ENCODE measurements around the gene SRR.

The SRR gene

GRCh38 chr17:2274414-2274813, 29.3 kb upstream of the SRR start:
- WGBS (ENCODE audit: insufficient coverage) = 80% methylated on average over 1 of the region's 2 CpGs
- no peak for DNase-seq
- H3K4me1 ChIP-seq (ENCODE audit: control extremely low read depth in 1 of 4, control insufficient read depth in 4 of 4, insufficient read depth in 4 of 4, low read length in 3 of 4) = no peaks in the 10 kb centered on the region
- no peaks in the 10 kb centered on the region for H3K27me3 ChIP-seq (replicated peaks in 2 of 5; ENCODE audit: control insufficient read depth in 4 of 5, insufficient read depth in 5 of 5, low read length in 4 of 5)
- POLR2A ChIA-PET = no interaction called here
- no peaks in the 10 kb centered on the region for H3K9me3 ChIP-seq (ENCODE audit: control extremely low read depth in 1 of 5, control insufficient read depth in 4 of 5, insufficient read depth in 2 of 5, low read depth in 1 of 5, low read length in 4 of 5)
- peaks cover 7 to 47% (median 23%) of the 10 kb centered on the region in 4 experiments for H3K36me3 ChIP-seq (ENCODE audit: control insufficient read depth in 4 of 4, insufficient read depth in 4 of 4, low read length in 3 of 4)
- no peak overlapping the region for H3K4me3 ChIP-seq (ENCODE audit: control insufficient read depth in 1 of 7, extremely low read depth in 1 of 7, insufficient read depth in 4 of 7, low read depth in 2 of 7, low read length in 6 of 7)
- CTCF ChIA-PET = no interaction called here
- no peak overlapping the region for H3K27ac ChIP-seq (ENCODE audit: insufficient read depth in 1 of 2, low read depth in 1 of 2, low read length in 2 of 2, poor library complexity in 1 of 2, severe bottlenecking in 2 of 2)

DNA sequence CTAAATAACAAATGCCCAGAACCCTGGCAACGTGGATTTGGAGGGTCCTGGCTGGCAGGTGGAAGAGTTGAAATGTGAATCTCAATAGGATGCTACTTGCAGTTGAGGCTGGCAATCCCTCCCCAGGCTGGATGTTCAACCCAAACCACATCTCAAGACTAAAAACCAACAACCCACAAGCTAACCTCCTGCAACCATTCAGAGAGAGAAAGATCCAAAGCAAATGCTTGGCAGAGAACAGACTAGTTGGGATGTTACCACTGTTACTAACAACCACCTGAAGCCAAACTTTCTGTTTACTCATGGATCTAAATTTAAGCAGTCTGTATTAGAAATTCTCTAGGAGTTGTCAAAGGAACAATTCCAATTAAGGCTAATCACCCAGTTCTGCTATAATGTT, 28.0 kb upstream of the SRR start:
- Histone ChIP-seq H3K4me3 (ENCODE audit: control insufficient read depth in 1 of 7, extremely low read depth in 1 of 7, insufficient read depth in 4 of 7, low read depth in 2 of 7, low read length in 6 of 7) (no peak overlapping the region), H3K27me3 (replicated peaks in 2 of 5; ENCODE audit: control insufficient read depth in 4 of 5, insufficient read depth in 5 of 5, low read length in 4 of 5) (no peaks in the 10 kb centered on the region), H3K9me3 (ENCODE audit: control extremely low read depth in 1 of 5, control insufficient read depth in 4 of 5, insufficient read depth in 2 of 5, low read depth in 1 of 5, low read length in 4 of 5) (no peaks in the 10 kb centered on the region), H3K36me3 (ENCODE audit: control insufficient read depth in 4 of 4, insufficient read depth in 4 of 4, low read length in 3 of 4) (peaks cover 7 to 55% (median 26%) of the 10 kb centered on the region in 4 experiments), H3K27ac (ENCODE audit: insufficient read depth in 1 of 2, low read depth in 1 of 2, low read length in 2 of 2, poor library complexity in 1 of 2, severe bottlenecking in 2 of 2) (no peak overlapping the region), H3K4me1 (ENCODE audit: control extremely low read depth in 1 of 4, control insufficient read depth in 4 of 4, insufficient read depth in 4 of 4, low read length in 3 of 4) (no peaks in the 10 kb centered on the region)
- ChIA-PET POLR2A (no interaction called here), CTCF (interaction anchor here (1.0 kb wide), 1 partner anchor 18 kb away, joined by 3 read pairs; no protein-coding TSS in a partner anchor)
- WGBS (ENCODE audit: insufficient coverage) = no CpG with 5 or more reads among the region's 1 CpG
- DNase-seq = no peak

DNA sequence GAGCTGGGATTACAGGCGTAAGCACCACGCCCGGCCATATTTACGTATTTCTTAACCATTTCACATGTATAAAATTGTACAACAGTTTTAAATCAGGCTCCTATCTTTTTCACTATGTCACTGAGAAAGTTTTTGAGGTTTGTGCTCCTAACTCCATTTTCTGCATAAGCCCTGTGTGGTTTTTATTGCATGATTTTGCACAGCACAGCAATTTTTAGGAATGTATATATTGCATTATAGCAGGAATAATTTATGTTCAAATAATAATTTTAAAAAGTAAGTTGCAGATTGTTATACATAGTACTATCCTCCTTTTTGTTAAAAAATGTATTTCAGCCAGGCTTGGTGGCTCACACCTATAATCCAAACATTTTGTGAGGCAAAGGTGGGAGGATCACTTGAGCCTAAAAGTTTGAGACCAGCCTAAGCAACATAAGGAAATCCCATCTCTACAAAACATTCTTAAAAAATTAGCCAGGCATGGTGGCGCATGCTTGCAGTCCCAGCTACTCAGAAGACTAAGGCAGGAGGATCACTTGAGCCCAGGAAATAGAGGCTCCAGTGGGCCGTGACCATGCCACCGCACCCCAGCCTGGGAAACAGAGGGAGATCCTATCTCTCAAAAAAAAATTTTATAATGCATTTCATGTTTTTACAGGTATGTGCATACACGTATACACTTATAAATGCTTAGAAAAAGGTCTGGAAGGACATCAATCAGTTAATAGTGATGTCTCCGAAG, 26.1 kb upstream of the SRR start:
- 100% methylated on average over 1 of the region's 9 CpGs for WGBS (ENCODE audit: insufficient coverage)
- ChIA-PET POLR2A (no interaction called here), CTCF (no interaction called here)
- Histone ChIP-seq H3K36me3 (ENCODE audit: control insufficient read depth in 4 of 4, insufficient read depth in 4 of 4, low read length in 3 of 4) (peaks cover 13 to 66% (median 32%) of the 10 kb centered on the region in 4 experiments), H3K9me3 (ENCODE audit: control extremely low read depth in 1 of 5, control insufficient read depth in 4 of 5, insufficient read depth in 2 of 5, low read depth in 1 of 5, low read length in 4 of 5) (no peaks in the 10 kb centered on the region), H3K27ac (ENCODE audit: insufficient read depth in 1 of 2, low read depth in 1 of 2, low read length in 2 of 2, poor library complexity in 1 of 2, severe bottlenecking in 2 of 2) (no peak overlapping the region), H3K4me3 (ENCODE audit: control insufficient read depth in 1 of 7, extremely low read depth in 1 of 7, insufficient read depth in 4 of 7, low read depth in 2 of 7, low read length in 6 of 7) (no peak overlapping the region), H3K27me3 (replicated peaks in 2 of 5; ENCODE audit: control insufficient read depth in 4 of 5, insufficient read depth in 5 of 5, low read length in 4 of 5) (no peaks in the 10 kb centered on the region), H3K4me1 (ENCODE audit: control extremely low read depth in 1 of 4, control insufficient read depth in 4 of 4, insufficient read depth in 4 of 4, low read length in 3 of 4) (no peaks in the 10 kb centered on the region)
- DNase-seq = no peak

DNA sequence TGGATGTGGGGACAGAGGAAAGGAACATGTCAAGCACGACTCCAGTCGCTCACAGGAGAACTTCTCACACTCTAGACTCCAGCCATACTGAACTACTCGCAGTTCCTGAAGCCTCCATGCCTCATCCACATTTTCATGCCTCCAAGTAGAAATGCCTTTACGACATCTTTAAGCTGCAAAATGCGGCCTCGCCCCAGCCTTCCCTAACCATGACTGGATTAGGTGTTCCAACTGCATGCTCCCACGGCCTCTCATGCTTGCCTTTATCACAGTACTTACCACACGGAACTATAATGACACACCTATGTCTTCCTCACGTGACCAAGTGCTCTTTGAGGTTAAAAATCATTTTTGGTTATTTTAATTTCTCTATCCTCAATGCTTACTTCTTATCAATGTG, 24.0 kb upstream of the SRR start:
- no peaks in the 10 kb centered on the region for H3K27me3 ChIP-seq (replicated peaks in 2 of 5; ENCODE audit: control insufficient read depth in 4 of 5, insufficient read depth in 5 of 5, low read length in 4 of 5)
- ChIA-PET POLR2A (interaction anchor here (0.6 kb wide), 1 partner anchor 50 kb away, joined by 8 read pairs; no protein-coding TSS in a partner anchor), CTCF (interaction anchor here (0.7 to 2.5 kb wide), 3 partner anchors 15 to 323 kb away, joined by 5 to 11 read pairs (median 6); no protein-coding TSS in a partner anchor)

GRCh38 chr17:2282297-2282873, 21.4 kb upstream of the SRR start:
- H3K9me3 ChIP-seq (ENCODE audit: control extremely low read depth in 1 of 5, control insufficient read depth in 4 of 5, insufficient read depth in 2 of 5, low read depth in 1 of 5, low read length in 4 of 5) = no peaks in the 10 kb centered on the region
- H3K36me3 ChIP-seq (ENCODE audit: control insufficient read depth in 4 of 4, insufficient read depth in 4 of 4, low read length in 3 of 4) = peaks cover 21 to 65% (median 40%) of the 10 kb centered on the region in 4 experiments
- POLR2A ChIA-PET = no interaction called here
- H3K4me1 ChIP-seq (ENCODE audit: control extremely low read depth in 1 of 4, control insufficient read depth in 4 of 4, insufficient read depth in 4 of 4, low read length in 3 of 4) = peaks cover 0 to 2% (median 0%) of the 10 kb centered on the region in 4 experiments
- no peak overlapping the region for H3K27ac ChIP-seq (ENCODE audit: insufficient read depth in 1 of 2, low read depth in 1 of 2, low read length in 2 of 2, poor library complexity in 1 of 2, severe bottlenecking in 2 of 2)
- no peak overlapping the region for H3K4me3 ChIP-seq (ENCODE audit: control insufficient read depth in 1 of 7, extremely low read depth in 1 of 7, insufficient read depth in 4 of 7, low read depth in 2 of 7, low read length in 6 of 7)
- 75% methylated on average over 4 of the region's 7 CpGs for WGBS (ENCODE audit: insufficient coverage)
- no peaks in the 10 kb centered on the region for H3K27me3 ChIP-seq (replicated peaks in 2 of 5; ENCODE audit: control insufficient read depth in 4 of 5, insufficient read depth in 5 of 5, low read length in 4 of 5)
- CTCF ChIA-PET = interaction anchor here (0.7 to 2.7 kb wide), 15 partner anchors 10 to 406 kb away, joined by 3 to 10 read pairs (median 4); partner anchors contain the start of gene HIC1
- peak; percentile 68 to 84 (median 79) for DNase-seq

More for the DNA sequence above, 24.0 kb upstream of the SRR start:
- Histone ChIP-seq H3K4me1 (ENCODE audit: control extremely low read depth in 1 of 4, control insufficient read depth in 4 of 4, insufficient read depth in 4 of 4, low read length in 3 of 4) (peaks cover 0 to 2% (median 0%) of the 10 kb centered on the region in 4 experiments), H3K27ac (ENCODE audit: insufficient read depth in 1 of 2, low read depth in 1 of 2, low read length in 2 of 2, poor library complexity in 1 of 2, severe bottlenecking in 2 of 2) (no peak overlapping the region), H3K4me3 (ENCODE audit: control insufficient read depth in 1 of 7, extremely low read depth in 1 of 7, insufficient read depth in 4 of 7, low read depth in 2 of 7, low read length in 6 of 7) (no peak overlapping the region), H3K9me3 (ENCODE audit: control extremely low read depth in 1 of 5, control insufficient read depth in 4 of 5, insufficient read depth in 2 of 5, low read depth in 1 of 5, low read length in 4 of 5) (no peaks in the 10 kb centered on the region), H3K36me3 (ENCODE audit: control insufficient read depth in 4 of 4, insufficient read depth in 4 of 4, low read length in 3 of 4) (peaks cover 17 to 70% (median 37%) of the 10 kb centered on the region in 4 experiments)
- DNase-seq = no peak
- WGBS (ENCODE audit: insufficient coverage) = 99% methylated on average over 6 of the region's 9 CpGs

GRCh38 chr17:2283302-2283701, 20.4 kb upstream of the SRR start:
- ChIA-PET CTCF (interaction anchor here (0.9 to 2.7 kb wide), 15 partner anchors 9 to 407 kb away, joined by 3 to 10 read pairs (median 4); partner anchors contain the start of genes HIC1, SMG6 and SRR), POLR2A (interaction anchor here (0.6 kb wide), 1 partner anchor 18 kb away, joined by 3 read pairs; no protein-coding TSS in a partner anchor)
- Histone ChIP-seq H3K4me3 (ENCODE audit: control insufficient read depth in 1 of 7, extremely low read depth in 1 of 7, insufficient read depth in 4 of 7, low read depth in 2 of 7, low read length in 6 of 7) (no peak overlapping the region), H3K27ac (ENCODE audit: insufficient read depth in 1 of 2, low read depth in 1 of 2, low read length in 2 of 2, poor library complexity in 1 of 2, severe bottlenecking in 2 of 2) (no peak overlapping the region), H3K4me1 (ENCODE audit: control extremely low read depth in 1 of 4, control insufficient read depth in 4 of 4, insufficient read depth in 4 of 4, low read length in 3 of 4) (peaks cover 0 to 2% (median 0%) of the 10 kb centered on the region in 4 experiments), H3K36me3 (ENCODE audit: control insufficient read depth in 4 of 4, insufficient read depth in 4 of 4, low read length in 3 of 4) (peaks cover 23 to 66% (median 45%) of the 10 kb centered on the region in 4 experiments), H3K27me3 (replicated peaks in 2 of 5; ENCODE audit: control insufficient read depth in 4 of 5, insufficient read depth in 5 of 5, low read length in 4 of 5) (no peaks in the 10 kb centered on the region), H3K9me3 (ENCODE audit: control extremely low read depth in 1 of 5, control insufficient read depth in 4 of 5, insufficient read depth in 2 of 5, low read depth in 1 of 5, low read length in 4 of 5) (no peaks in the 10 kb centered on the region)
- 96% methylated on average over 7 of the region's 7 CpGs for WGBS (ENCODE audit: insufficient coverage)
- DNase-seq = no peak

Measured in common myeloid progenitor, CD34-positive (primary cell).